ENCODE measurements around the gene RBFA.

GRCh38 chr18:80034068-80034851 is at the start of gene RBFA:
- TF ChIP-seq EZH2phosphoT487 (IDR thresholded peaks at IDR 0.05; ENCODE audit: borderline replicate concordance, low read length): no peak
- peak; percentile 47 for TF ChIP-seq CTCF (IDR thresholded peaks at IDR 0.05; ENCODE audit: low read depth, low read length, poor library complexity, severe bottlenecking)

All from DOHH2 (cell line).